Measurements from ENCODE around the gene TMCO4.
A peak's percentile ranks its signal among the peaks of the same experiment; 100 is the strongest.

TMCO4 gene

DNA sequence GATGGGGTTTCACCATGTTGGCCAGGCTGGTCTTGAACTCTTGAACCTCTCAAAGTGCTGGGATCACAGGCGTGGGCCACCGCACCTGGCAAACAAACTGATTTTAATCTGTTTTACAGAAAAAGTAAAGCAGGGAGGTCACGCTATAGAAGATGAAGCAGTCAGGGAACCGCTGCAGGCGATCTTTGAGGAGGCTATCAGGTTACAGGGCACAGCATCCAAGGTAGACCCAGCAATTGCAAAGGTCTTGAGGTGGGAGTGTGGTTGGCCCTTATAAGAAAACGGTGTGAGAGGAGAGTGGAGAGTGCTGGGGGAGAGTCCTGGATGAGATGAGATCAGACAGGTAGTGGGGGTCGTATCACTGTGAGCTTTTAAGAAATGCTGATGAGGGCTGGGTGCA is 2.6 kb upstream of the TMCO4 start:
- H3K27ac ChIP-seq (ENCODE audit: extremely low read depth, low read depth, low read length), result no peak overlapping the region
- no peak for TF ChIP-seq ZNF274 (IDR thresholded peaks at IDR 0.05; ENCODE audit: low read length)
- TF ChIP-seq ZNF274 (tag by site-specific recombination; IDR thresholded peaks at IDR 0.05; ENCODE audit: borderline replicate concordance), result no peak
- 0 out of 2 replicates have a peak, but pooled peaks have one; percentile 20 for TF ChIP-seq GLIS1 (tag by site-specific recombination; IDR thresholded peaks at IDR 0.05)
- H3K4me1 ChIP-seq (ENCODE audit: control insufficient read depth, insufficient read depth, low read length), result no peaks in the 10 kb centered on the region; the same call in 1 of the 2 replicates
- H3K4me3 ChIP-seq (ENCODE audit: low read depth, low read length), result no peak overlapping the region
- CTCF ChIA-PET, result no interaction called here
- POLR2A ChIA-PET, result no interaction called here
- H3K36me3 ChIP-seq (ENCODE audit: control insufficient read depth in 2 of 2, insufficient read depth in 1 of 2, low read length in 2 of 2), result no peaks in the 10 kb centered on the region
- H3K9me3 ChIP-seq (ENCODE audit: control insufficient read depth, insufficient read depth, low read depth, low read length), result no peaks in the 10 kb centered on the region

DNA sequence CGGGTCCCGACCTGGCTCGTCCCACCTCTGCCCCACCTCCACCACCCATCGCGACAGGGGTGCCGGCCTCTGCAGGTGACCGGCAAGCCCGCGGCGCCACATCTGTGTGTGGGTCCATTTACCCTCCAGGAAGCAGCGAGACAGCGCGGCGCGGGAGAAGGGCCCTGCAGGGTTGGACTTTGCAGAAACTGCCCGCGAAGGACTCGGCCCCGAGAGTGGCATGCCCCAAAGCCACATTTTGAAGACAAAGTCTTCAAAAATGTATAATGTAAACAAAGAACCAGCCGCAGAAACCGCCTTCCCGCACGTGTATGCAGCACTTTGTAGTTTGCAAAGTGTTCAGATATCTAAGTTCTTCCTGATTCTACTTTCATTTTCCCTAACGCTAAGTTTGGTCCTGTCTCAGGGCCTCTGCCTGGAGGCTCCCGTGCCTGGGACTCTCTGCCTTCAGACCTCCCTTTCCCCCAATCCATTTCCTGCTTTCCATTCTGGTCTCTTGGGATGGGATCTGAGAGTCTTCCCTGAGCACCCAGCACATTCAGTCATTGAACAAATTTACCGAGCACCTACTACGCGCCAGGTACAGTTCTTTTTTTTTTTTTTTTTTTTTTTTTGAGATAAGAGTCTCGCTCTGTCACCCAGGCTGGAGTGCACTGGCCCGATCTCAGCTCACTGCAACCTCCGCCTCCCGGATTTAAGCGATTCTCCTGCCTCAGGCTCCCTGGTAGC is 524 bp upstream of the TMCO4 start:
- ChIA-PET CTCF (no interaction called here), POLR2A (no interaction called here)
- Histone ChIP-seq H3K9me3 (ENCODE audit: control insufficient read depth, insufficient read depth, low read depth, low read length) (no peaks in the 10 kb centered on the region), H3K4me1 (ENCODE audit: control insufficient read depth, insufficient read depth, low read length) (no peaks in the 10 kb centered on the region; the same call in 1 of the 2 replicates), H3K4me3 (ENCODE audit: low read depth, low read length) (peak overlapping the region; percentile 46), H3K27ac (ENCODE audit: extremely low read depth, low read depth, low read length) (peak overlapping the region; percentile 40; the same call in 1 of the 2 replicates), H3K36me3 (ENCODE audit: control insufficient read depth in 2 of 2, insufficient read depth in 1 of 2, low read length in 2 of 2) (no peaks in the 10 kb centered on the region)
- TF ChIP-seq ZNF2 (tag by site-specific recombination; IDR thresholded peaks at IDR 0.05) (0 out of 2 replicates have a peak, but pooled peaks have one; percentile 31), BCL11A (tag by site-specific recombination; IDR thresholded peaks at IDR 0.05; ENCODE audit: low read depth) (no peak), PRDM2 (tag by site-specific recombination; IDR thresholded peaks at IDR 0.05; ENCODE audit: borderline replicate concordance) (no peak), ZEB2 (tag by site-specific recombination; IDR thresholded peaks at IDR 0.05) (peak; percentile 48; the same call in 1 of the 2 replicates), PRDM1 (tag by site-specific recombination; IDR thresholded peaks at IDR 0.05) (peak; percentile 75), ZNF501 (tag by site-specific recombination; IDR thresholded peaks at IDR 0.05) (no peak), KLF9 (tag by site-specific recombination; IDR thresholded peaks at IDR 0.05; ENCODE audit: low read depth) (no peak), ZNF664 (tag by site-specific recombination; IDR thresholded peaks at IDR 0.05) (peak; percentile 63; the same call in 1 of the 2 replicates), SETDB1 (IDR thresholded peaks at IDR 0.05; ENCODE audit: insufficient read length, low read length) (no peak), ZBTB17 (tag by site-specific recombination; IDR thresholded peaks at IDR 0.05) (peak; percentile 61), ZFHX2 (tag by site-specific recombination; conservative IDR thresholded peaks at IDR 0.05) (peak; percentile 51; the same call in 1 of the 2 replicates), YY1 (tag by site-specific recombination; IDR thresholded peaks at IDR 0.05) (0 out of 2 replicates have a peak, but pooled peaks have one; percentile 25), GLIS2 (tag by site-specific recombination; IDR thresholded peaks at IDR 0.05) (peak; percentile 84), ZNF335 (tag by site-specific recombination; conservative IDR thresholded peaks at IDR 0.05) (peak; percentile 98), ZBTB20 (tag by site-specific recombination; IDR thresholded peaks at IDR 0.05) (peak; percentile 76), ZNF670 (tag by site-specific recombination; IDR thresholded peaks at IDR 0.05; ENCODE audit: low read depth) (no peak), SP7 (tag by site-specific recombination; IDR thresholded peaks at IDR 0.05) (peak; percentile 45; the same call in 1 of the 2 replicates), SCRT1 (tag by site-specific recombination; IDR thresholded peaks at IDR 0.05; ENCODE audit: borderline replicate concordance) (no peak), ZXDB (tag by site-specific recombination; IDR thresholded peaks at IDR 0.05) (peak; percentile 52), ZNF423 (tag by site-specific recombination; IDR thresholded peaks at IDR 0.05) (peak; percentile 63), ZBTB26 (tag by site-specific recombination; optimal IDR thresholded peaks at IDR 0.05) (peak; percentile 83), ZNF132 (tag by site-specific recombination; IDR thresholded peaks at IDR 0.05; ENCODE audit: borderline replicate concordance) (no peak), ZNF600 (tag by site-specific recombination; IDR thresholded peaks at IDR 0.05) (peak; percentile 75; the same call in 1 of the 2 replicates), ZSCAN16 (tag by site-specific recombination; IDR thresholded peaks at IDR 0.05) (peak; percentile 53; the same call in 1 of the 2 replicates)
- TF ChIP-seq, protein P1, sequence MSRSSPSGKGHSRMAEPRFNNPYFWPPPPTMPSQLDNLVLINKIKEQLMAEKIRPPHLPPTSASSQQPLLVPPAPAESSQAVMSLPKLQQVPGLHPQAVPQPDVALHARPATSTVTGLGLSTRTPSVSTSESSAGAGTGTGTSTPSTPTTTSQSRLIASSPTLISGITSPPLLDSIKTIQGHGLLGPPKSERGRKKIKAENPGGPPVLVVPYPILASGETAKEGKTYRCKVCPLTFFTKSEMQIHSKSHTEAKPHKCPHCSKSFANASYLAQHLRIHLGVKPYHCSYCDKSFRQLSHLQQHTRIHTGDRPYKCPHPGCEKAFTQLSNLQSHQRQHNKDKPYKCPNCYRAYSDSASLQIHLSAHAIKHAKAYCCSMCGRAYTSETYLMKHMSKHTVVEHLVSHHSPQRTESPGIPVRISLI (tag by site-specific recombination; IDR thresholded peaks at IDR 0.05), result peak; percentile 79; the same call in 1 of the 2 replicates
